Fibroblast of pulmonary artery (primary cell): Measurements from ENCODE around the gene CEACAM21.
"Not testable (repeated sequence)": the region's sequence is repeated elsewhere in the genome, so short reads cannot be mapped to it uniquely, and the experiment has no call there.

ENCODE experiments used
- DNase-seq: peaks from one replicate; pipeline ENCODE4 v3.0.0-alpha.2; 2010; ENCODE audit warnings: low read depth
- H3K4me3 ChIP-seq: replicated peaks from 2 replicates; pipeline ENCODE4 v1.5.1; 2011; ENCODE audit warnings: low read depth, mild to moderate bottlenecking, control low read depth, low read length, moderate library complexity
- CTCF ChIP-seq: IDR thresholded peaks from 2 replicates; pipeline ENCODE4 v1.5.1; 2011; ENCODE audit warnings: mild to moderate bottlenecking, control low read depth, low read length, inconsistent platforms; ENCODE audit errors: missing control alignments

Gene CEACAM21

GRCh38 chr19:41569481-41570150 is 6.3 kb upstream of the CEACAM21 start:
- no peak overlapping the region for H3K4me3 ChIP-seq
- no peak for DNase-seq
- TF ChIP-seq CTCF = no peak

DNA sequence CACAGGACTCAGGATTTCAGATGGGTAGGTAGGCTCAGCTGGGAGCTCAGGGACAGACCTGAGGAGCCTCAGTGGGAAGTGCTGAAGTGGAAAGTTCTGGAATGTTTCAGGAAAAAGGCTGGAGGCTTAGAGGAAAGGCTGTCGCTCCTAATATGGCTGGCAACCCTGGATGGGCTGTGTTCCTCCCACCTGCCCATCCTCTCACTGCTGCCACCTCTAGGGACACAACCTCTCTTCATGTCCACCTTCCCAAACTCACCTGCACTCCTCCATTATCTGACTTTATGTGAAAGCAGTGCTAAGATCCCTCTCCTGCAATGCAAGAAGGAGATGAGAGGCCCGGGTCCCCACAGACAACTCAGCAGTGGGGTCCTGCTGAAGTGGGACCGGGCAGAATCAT is 5.8 kb upstream of the CEACAM21 start:
- DNase-seq = no peak
- H3K4me3 ChIP-seq = no peak overlapping the region
- TF ChIP-seq CTCF = no peak

DNA sequence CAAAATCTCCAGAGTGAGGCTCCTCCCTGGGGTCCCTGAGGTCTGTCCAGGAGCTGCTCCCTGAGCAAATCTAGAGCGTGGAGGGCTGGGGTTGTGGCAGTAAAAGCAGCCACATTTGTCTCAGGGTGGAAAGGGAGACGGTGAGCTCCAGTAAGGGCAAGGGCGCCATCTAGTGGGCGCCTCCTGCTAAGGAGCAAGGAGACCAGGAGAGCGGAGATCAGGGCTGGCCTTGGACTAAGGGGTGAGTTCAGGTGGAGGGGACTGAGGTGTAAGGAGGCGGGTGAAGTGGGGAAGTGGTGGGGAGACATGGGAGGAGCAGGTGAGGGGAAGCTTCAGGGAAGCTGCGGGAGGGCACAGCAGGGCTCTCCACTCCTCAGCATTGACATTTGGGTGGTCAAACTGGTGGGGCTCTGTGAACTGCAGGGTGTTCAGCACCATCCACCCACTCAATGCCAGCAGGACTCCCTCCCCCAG is 5.3 kb upstream of the CEACAM21 start:
- DNase-seq = peak; percentile 75

DNA sequence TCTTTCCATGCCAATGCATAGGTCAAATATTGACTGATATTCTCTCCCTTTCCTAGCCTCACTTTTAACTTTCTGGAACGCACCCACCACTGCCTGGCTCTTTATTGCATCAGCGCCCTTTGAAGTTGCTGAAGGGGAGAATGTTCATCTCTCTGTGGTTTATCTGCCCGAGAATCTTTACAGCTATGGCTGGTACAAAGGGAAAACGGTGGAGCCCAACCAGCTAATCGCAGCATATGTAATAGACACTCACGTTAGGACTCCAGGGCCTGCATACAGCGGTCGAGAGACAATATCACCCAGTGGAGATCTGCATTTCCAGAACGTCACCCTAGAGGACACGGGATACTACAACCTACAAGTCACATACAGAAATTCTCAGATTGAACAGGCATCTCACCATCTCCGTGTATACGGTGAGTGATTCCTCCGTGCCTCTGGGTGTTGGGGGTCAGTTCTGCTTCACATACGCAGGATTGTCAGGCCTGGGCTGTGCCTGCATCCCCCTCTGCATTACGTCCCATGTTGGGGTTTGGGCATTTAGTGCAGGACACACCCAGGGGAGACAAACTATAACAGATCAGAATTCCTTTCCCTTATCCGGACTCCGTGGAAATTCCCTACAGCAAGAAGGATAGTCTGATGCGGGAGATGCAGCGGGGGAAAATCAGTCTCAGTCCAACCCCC is 1.3 kb downstream of the CEACAM21 start:
- no peak overlapping the region for H3K4me3 ChIP-seq
- no peak for DNase-seq
- TF ChIP-seq CTCF = no peak

More for the DNA sequence above, 5.3 kb upstream of the CEACAM21 start:
- TF ChIP-seq CTCF = peak; percentile 96
- no peak overlapping the region for H3K4me3 ChIP-seq

DNA sequence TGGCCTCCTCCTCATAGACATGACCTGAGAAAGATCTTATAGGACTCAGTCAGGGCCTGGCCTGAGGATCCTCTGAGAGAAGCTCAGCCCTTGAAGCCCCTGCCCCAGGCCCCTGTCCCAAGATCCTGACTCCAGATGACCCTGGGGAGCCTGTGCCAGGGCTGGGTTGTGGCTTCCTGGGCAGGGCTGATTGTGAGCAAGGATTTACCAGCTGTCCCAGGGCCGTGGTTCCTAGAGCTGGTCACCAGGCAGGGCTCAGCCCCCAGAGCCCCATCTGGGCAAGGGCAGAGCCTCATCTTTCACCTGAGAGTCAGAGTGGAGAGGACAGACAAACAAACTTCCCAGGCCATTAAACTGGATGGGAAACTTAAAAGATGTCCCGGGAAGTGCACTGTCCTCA is 1.9 kb downstream of the CEACAM21 start:
- DNase-seq = no peak
- no peak for TF ChIP-seq CTCF
- no peak overlapping the region for H3K4me3 ChIP-seq

- no peak for TF ChIP-seq CTCF
- H3K4me3 ChIP-seq = no peak overlapping the region
- no peak for DNase-seq
These were observed 2.9 kb downstream of the CEACAM21 start for GRCh38 chr19:41578886-41579285.

DNA sequence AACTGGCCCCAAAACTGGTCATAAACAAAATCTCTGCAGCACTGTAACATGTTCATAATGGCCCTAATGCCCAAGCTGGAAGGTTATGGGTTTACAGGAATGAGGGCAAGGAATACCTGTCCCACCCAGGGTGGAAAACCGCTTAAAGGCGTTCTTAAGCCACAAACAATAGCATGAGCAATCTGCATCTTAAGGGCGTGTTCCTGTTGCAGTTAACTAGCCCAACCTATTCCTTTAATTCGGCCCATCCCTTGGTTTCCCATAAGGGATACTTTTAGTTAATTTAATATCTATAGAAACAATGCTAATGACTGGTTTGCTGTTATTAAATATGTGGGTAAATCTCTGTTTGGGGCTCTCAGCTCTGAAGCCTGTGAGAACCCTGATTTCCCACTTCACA is 5.1 kb downstream of the CEACAM21 start:
- not testable (repeated sequence) for DNase-seq, H3K4me3 ChIP-seq

DNA sequence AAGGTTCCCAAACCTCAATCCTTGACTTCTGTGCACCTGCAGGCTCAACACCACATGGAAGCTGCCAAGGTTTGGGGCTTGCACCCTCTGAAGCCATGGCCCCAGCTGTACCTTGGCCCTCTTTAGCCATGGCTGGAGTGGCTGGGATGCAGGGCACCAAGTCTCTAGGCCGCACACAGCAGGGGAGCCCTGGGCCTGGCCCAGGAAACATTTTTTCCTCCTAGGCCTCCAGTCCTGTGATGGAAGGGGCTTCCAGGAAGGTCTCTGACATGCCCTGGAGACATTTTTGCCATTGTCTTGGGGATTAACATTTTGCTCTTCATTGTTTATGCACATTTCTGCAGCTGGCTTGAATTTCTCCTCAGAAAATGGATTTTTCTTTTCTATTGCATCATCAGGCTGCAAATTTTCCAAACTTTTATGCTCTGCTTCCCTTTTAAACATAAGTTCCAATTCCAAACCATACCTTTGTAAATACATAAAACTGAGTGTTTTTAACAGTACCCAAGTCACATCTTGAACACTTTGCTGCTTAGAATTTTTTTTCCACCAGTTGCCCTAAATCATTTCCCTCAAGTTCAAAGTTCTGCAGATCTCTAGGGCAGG is 6.7 kb downstream of the CEACAM21 start:
- not testable (repeated sequence) for H3K4me3 ChIP-seq, DNase-seq
